Measurements from ENCODE around the gene BOD1L1.

The BOD1L1 gene

GRCh38 chr4:13612569-13612968 is 15.0 kb downstream of the BOD1L1 start:
- ChIA-PET POLR2A (no interaction called here), CTCF (interaction anchor here (1.7 kb wide), 1 partner anchor 42 kb away, joined by 4 read pairs; no protein-coding TSS in a partner anchor)
- TF ChIP-seq ZBTB7A (tag by site-specific recombination; IDR thresholded peaks at IDR 0.05; ENCODE audit: low read depth) (no peak), ZNF707 (tag by site-specific recombination; IDR thresholded peaks at IDR 0.05) (no peak), ZNF221 (tag by site-specific recombination; IDR thresholded peaks at IDR 0.05; ENCODE audit: borderline replicate concordance) (no peak), ZSCAN18 (tag by site-specific recombination; IDR thresholded peaks at IDR 0.05) (no peak), ZNF214 (tag by site-specific recombination; IDR thresholded peaks at IDR 0.05; ENCODE audit: borderline replicate concordance) (no peak), ZNF518A (tag by site-specific recombination; conservative IDR thresholded peaks at IDR 0.05; ENCODE audit: low read depth) (no peak)
- H3K27ac ChIP-seq (ENCODE audit: extremely low read depth, low read depth, low read length) = no peak overlapping the region
- H3K9me3 ChIP-seq (ENCODE audit: control insufficient read depth, insufficient read depth, low read depth, low read length) = no peaks in the 10 kb centered on the region
- H3K36me3 ChIP-seq (ENCODE audit: control insufficient read depth in 2 of 2, insufficient read depth in 1 of 2, low read length in 2 of 2) = peaks cover 14 to 88% of the 10 kb centered on the region in 2 experiments; a peak in 2 of 3 replicates
- no peak overlapping the region for H3K4me3 ChIP-seq (ENCODE audit: low read depth, low read length)
- no peaks in the 10 kb centered on the region for H3K4me1 ChIP-seq (ENCODE audit: control insufficient read depth, insufficient read depth, low read length)

GRCh38 chr4:13611283-13611842 is 16.2 kb downstream of the BOD1L1 start:
- Histone ChIP-seq H3K4me3 (ENCODE audit: low read depth, low read length) (no peak overlapping the region), H3K36me3 (ENCODE audit: control insufficient read depth in 2 of 2, insufficient read depth in 1 of 2, low read length in 2 of 2) (peaks cover 14 to 92% of the 10 kb centered on the region in 2 experiments; a peak in 2 of 3 replicates)
- POLR2A ChIA-PET = no interaction called here

More at GRCh38 chr4:13611283-13611842, 16.2 kb downstream of the BOD1L1 start:
- Histone ChIP-seq H3K27ac (ENCODE audit: extremely low read depth, low read depth, low read length) (no peak overlapping the region), H3K4me1 (ENCODE audit: control insufficient read depth, insufficient read depth, low read length) (no peaks in the 10 kb centered on the region), H3K9me3 (ENCODE audit: control insufficient read depth, insufficient read depth, low read depth, low read length) (no peaks in the 10 kb centered on the region)
- CTCF ChIA-PET = interaction anchor here (0.6 to 1.7 kb wide), 2 partner anchors 43 to 59 kb away, joined by 4 to 5 read pairs; no protein-coding TSS in a partner anchor
- no peak for TF ChIP-seq KLF7 (tag by site-specific recombination; IDR thresholded peaks at IDR 0.05; ENCODE audit: borderline replicate concordance)
- no peak for TF ChIP-seq ZNF473 (tag by site-specific recombination; IDR thresholded peaks at IDR 0.05)
- no peak for TF ChIP-seq ZSCAN30 (tag by site-specific recombination; IDR thresholded peaks at IDR 0.05)
- no peak for TF ChIP-seq PRDM10 (tag by site-specific recombination; IDR thresholded peaks at IDR 0.05)
- no peak for TF ChIP-seq ZBTB11 (tag by site-specific recombination; conservative IDR thresholded peaks at IDR 0.05; ENCODE audit: low read depth)
